ENCODE measurements around the gene CCDC9B.

DNA sequence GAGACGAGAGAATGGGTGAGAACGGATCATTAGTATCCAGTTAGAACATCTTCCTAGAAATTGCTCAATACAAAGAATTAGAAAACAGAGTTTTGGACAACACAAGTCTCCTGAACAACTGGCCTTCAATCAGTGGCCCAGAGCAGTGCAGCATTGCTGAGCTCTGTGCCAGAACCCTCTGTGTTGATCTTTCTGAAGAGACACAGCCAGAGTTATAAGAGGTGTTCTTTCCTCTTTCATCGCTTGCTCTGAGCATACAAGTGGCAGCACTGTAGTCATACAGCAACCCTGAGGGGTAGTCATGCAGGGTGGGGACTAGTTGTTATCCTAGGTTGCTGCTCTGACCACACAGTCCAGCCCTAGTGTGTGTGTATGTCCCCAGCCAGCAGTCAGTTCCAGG, 45.7 kb upstream of the CCDC9B start:
- TF ChIP-seq, protein P1, sequence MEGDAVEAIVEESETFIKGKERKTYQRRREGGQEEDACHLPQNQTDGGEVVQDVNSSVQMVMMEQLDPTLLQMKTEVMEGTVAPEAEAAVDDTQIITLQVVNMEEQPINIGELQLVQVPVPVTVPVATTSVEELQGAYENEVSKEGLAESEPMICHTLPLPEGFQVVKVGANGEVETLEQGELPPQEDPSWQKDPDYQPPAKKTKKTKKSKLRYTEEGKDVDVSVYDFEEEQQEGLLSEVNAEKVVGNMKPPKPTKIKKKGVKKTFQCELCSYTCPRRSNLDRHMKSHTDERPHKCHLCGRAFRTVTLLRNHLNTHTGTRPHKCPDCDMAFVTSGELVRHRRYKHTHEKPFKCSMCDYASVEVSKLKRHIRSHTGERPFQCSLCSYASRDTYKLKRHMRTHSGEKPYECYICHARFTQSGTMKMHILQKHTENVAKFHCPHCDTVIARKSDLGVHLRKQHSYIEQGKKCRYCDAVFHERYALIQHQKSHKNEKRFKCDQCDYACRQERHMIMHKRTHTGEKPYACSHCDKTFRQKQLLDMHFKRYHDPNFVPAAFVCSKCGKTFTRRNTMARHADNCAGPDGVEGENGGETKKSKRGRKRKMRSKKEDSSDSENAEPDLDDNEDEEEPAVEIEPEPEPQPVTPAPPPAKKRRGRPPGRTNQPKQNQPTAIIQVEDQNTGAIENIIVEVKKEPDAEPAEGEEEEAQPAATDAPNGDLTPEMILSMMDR (conservative IDR thresholded peaks at IDR 0.05 in 1 of 2, IDR thresholded peaks at IDR 0.05 in 1 of 2; ENCODE audit: low read depth in 1 of 2, low read length in 2 of 2): no peak
- TF ChIP-seq EZH2 (IDR thresholded peaks at IDR 0.05; ENCODE audit: low read length, missing control alignments): no peak
